Epithelial cell of proximal tubule (primary cell): ENCODE measurements around the gene MRPL34. TPM values are rescaled to one million over a fixed set of nuclear protein-coding genes. Genes with fewer than 3 reads are reported as not detected.

ENCODE experiments used
- DNase-seq: peaks from one replicate; pipeline ENCODE4 v3.0.0-alpha.2; 2011; ENCODE audit warnings: low read depth
- H3K4me3 ChIP-seq: 2 replicates; pipeline ENCODE4 v1.5.1; 2011; ENCODE audit warnings: low read depth, mild to moderate bottlenecking, low read length
- CTCF ChIP-seq: conservative IDR thresholded peaks from 2 replicates; pipeline ENCODE4 v1.5.1; 2012; ENCODE audit warnings: low read depth, mild to moderate bottlenecking, low read length
- total RNA-seq: library from RNA; depleted of rRNA; stranded (reverse); fragments of >200 nt; gene quantifications from 2 replicates; pipeline ENCODE4 v1.2.3, GENCODE V29; 2015

MRPL34 gene
- total RNA-seq, 1 donor from 2014 or later: 121 TPM

GRCh38 chr19:17304386-17305215 is 1.1 kb upstream of the MRPL34 start:
- TF ChIP-seq CTCF: no peak
- no peak overlapping the region for H3K4me3 ChIP-seq
- DNase-seq: no peak

- H3K4me3 ChIP-seq: peak overlapping the region; percentile 79
- no peak for TF ChIP-seq CTCF
- no peak for DNase-seq
Observed at GRCh38 chr19:17305216-17305516, 506 bp upstream of the MRPL34 start.

GRCh38 chr19:17306285-17306714 is 628 bp downstream of the MRPL34 start:
- no peak for TF ChIP-seq CTCF
- no peak for DNase-seq

GRCh38 chr19:17307876-17308377 is 2.3 kb downstream of the MRPL34 start:
- no peak for DNase-seq
- no peak for TF ChIP-seq CTCF

More at GRCh38 chr19:17306285-17306714, 628 bp downstream of the MRPL34 start:
- H3K4me3 ChIP-seq: peak overlapping the region; percentile 79

GRCh38 chr19:17309198-17309964 is 3.7 kb downstream of the MRPL34 start, which contains the start of gene DDA1:
Gene DDA1 (plus strand): TSS chr19:17309563. CDS start chr19:17309655, 92 bp downstream.
- no peak for TF ChIP-seq CTCF
- peak; percentile 96 for DNase-seq
- peak within 1 kb of the TSS; percentile 99 for H3K4me3 ChIP-seq

More at GRCh38 chr19:17307876-17308377, 2.3 kb downstream of the MRPL34 start:
- no peak overlapping the region for H3K4me3 ChIP-seq

GRCh38 chr19:17309965-17310461 is 4.3 kb downstream of the MRPL34 start:
- DNase-seq: no peak
- no peak for TF ChIP-seq CTCF
- H3K4me3 ChIP-seq: peak overlapping the region; percentile 99
